Fibroblast of skin of left biceps (primary cell): ENCODE results near the gene TXNDC17.
"Not testable (repeated sequence)": the region's sequence is repeated elsewhere in the genome, so short reads cannot be mapped to it uniquely, and the experiment has no call there.

Experiments used
- DNase-seq, 2 experiments: peaks; one replicate each; pipeline ENCODE4 v3.0.0-alpha.2; 2013; ENCODE audit warnings: low read depth in 2 of 2

Gene TXNDC17

DNA sequence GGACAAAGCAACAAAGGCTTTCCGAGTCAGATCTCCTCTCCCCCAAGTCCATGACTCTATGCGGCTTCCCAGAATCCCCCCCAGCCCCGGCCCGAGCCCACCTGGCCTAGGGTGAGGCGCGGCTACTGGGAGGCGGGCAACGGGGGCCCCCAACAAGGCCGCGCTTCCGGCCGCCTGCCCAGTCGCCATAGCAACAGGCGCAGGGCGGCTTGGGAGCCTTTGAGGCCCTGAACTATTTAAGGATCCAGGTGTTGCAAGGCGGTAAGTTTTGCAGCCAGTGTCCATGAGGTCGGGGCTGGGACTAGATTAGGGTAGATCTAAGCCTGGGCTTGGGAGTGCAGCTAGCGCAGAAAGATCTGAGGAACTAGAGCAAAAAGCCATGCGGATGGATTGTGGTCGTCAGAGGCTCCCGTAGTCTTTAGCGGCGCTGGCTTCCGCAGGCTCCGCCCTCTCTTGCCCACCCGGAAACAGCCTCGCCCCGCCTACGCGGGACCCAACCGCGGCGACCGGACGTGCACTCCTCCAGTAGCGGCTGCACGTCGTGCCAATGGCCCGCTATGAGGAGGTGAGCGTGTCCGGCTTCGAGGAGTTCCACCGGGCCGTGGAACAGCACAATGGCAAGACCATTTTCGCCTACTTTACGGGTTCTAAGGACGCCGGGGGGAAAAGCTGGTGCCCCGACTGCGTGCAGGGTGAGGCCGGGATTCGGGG lies at the start of gene TXNDC17, which contains the start of gene KIAA0753:
Gene TXNDC17, plus strand, starts transcription at position 525 of the 711 bp plus-strand sequence. Its CDS starts 23 bp downstream, at position 548.
Gene KIAA0753, minus strand, starts transcription at position 176 of the 711 bp plus-strand sequence. CDS start 5,608 bp downstream, outside the sequence.
- DNase-seq: peak; percentile 63 to 71

DNA sequence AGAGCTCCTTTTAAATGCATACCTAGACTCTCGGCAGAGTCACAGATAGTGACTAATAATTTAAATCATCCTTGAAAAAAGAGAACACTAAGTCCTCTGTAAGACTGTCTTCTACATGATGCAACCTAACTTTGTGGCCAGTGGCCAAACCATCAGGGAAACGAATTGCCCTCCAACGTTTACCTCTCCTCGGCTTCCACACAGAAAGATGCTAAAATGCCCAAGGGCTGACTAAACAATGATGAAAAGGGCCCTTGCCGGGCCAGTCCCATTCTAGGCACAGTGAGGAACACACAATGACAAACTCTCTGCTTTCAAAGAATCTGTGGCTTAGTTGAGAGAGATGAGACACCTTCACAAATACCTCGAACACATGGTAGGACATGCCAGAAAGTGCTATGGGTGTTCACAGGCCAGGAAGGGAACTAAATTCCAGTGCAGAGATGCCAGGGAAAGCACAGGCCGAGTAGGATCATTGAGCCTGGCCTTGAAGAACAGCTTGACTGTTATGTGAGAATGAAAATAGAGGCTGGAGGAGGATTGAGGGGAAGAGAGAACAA lies 49.2 kb upstream of the TXNDC17 start:
- DNase-seq: peak; percentile 70 to 72

DNA sequence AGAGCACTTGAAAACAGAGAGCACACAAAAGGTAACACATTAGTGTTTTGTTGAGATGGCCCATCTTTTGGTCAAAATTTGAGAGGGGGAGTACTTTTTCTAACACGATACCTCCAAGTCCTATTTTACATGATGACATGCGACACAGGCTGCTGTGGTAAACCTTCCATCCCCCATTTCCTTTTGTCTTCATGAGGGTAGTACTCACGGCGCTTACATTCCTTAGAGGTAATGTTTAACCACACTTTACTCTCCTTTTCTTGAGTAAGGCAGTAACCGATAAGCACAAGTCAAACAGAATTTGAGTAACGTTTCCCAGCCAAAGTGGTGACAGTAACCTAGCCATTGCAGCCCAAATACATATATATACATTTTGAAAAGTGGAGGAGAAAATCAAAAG lies 48.7 kb upstream of the TXNDC17 start:
- DNase-seq: no peak

DNA sequence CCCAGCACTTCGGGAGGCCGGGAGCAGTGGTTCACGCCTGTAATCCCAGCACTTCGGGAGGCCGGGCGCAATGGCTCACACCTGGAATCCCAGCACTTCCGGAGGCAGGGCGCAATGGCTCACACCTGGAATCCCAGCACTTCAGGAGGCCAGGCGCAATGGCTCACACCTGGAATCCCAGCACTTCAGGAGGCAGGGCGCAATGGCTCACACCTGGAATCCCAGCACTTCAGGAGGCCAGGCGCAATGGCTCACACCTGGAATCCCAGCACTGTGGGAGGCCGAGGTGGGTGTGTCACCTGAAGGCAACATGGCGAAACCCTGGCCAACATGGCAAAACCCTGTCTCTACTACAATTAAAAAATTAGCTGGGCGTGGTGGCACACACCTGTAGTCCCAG lies 47.5 kb upstream of the TXNDC17 start:
- not testable (repeated sequence) for DNase-seq

DNA sequence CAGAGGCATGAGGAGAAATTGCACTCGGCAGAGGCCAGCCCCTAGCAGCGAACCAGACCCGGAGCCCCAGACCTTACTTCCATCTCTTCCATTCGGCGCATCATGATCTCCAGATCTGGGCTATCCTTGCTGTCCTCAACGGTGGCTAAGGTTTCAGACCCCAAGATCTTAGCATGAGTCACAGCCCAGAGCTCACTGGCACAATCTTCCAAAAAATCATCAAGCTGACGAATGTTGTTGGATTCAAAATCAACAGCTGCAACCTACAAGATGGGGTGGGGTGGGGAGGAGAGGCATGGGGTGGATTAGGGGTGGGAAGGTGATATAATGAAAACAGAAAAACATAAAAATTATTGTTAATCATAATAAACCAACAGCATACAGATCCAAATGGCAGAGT lies 44.8 kb upstream of the TXNDC17 start:
- no peak for DNase-seq

DNA sequence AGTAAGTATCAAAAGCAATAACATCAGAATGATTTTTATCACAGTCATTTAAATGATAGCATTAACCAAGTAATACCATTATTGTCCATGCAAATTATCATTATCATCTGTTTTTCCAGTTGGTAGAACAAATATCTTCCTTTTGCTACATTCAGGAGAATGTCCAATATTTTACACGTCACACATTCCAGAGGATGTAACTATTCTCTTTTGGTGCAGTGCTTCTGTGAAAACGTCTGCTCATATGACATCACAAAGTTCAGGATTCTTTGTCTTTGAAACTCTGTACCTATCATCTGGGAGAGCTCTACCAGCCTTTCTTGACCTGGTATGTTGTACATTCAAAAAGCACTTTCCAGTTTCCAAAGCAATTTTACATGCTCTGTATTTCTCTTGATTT lies 44.3 kb upstream of the TXNDC17 start:
- DNase-seq: no peak

DNA sequence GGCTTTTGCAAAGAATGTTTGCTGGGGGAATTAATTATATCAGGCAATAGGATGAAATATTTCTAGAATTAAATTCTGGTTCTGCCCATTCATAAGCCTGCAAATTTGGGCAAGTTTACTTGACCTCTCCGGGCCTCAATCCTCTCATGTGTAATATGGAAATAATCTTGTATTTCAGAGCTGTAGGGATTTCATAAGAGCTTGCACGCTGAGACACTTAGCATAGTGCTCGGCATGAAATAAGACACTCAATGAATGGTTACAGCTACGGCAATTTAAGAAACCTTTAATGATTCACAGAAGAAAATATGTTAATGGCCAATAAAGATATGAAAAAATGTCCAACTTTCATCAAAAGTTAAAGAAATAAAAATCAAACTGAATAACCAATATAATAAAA lies 43.9 kb upstream of the TXNDC17 start:
- no peak for DNase-seq

DNA sequence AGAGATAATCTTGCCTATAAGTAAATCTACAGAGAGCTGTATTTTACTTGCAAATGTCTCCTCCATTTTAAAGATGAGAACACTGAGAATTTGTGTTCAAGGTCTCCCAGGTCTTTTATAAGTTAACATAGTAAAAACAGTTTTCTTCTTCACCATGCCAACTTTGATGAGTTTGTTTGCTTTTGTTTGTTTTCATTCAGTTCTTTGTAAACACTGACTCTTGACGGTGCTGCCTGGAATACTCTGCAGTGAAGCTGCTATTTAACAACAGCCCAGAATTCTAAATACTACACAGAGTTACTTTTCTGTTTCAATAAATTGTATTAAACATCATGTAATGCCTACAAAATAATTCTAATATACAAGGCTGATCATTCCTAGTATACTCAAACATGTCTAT lies 43.1 kb upstream of the TXNDC17 start:
- DNase-seq: no peak

DNA sequence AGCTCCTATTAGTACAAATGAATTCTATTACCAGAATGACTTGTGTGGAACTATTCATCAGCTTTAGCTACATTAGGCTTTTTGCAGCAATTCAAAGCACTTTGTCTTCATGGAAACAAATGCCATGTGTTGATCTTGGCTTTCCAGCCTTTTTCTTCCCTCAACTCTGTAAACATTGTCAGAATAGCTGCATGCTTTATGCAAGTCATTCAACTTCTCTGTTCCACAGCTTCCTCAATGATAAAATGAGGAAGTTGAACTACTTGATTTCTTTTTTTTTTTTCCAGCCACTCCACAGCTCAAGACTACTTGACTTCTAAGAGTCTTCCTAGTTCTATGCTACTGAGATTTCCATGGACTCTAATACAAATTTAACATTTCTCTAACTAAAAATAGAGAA lies 41.5 kb upstream of the TXNDC17 start:
- DNase-seq: no peak

DNA sequence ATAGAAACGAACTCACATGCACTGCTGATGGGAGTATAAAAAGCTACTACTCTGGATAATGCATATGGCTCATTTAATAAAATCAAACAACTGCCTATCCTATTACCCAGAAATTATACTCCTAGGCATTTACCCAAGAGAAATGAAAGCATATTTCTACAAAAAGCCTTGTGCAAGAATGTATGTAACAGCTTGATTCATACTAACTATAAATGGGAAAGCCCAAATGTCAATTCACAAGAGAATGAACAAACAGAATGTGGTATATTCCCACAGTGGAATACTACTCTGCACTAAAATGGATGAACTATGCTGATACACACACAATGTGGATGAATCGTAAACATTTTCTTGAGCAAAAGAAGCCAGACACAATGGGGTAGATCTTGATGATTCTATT lies 38.7 kb upstream of the TXNDC17 start:
- DNase-seq: no peak

DNA sequence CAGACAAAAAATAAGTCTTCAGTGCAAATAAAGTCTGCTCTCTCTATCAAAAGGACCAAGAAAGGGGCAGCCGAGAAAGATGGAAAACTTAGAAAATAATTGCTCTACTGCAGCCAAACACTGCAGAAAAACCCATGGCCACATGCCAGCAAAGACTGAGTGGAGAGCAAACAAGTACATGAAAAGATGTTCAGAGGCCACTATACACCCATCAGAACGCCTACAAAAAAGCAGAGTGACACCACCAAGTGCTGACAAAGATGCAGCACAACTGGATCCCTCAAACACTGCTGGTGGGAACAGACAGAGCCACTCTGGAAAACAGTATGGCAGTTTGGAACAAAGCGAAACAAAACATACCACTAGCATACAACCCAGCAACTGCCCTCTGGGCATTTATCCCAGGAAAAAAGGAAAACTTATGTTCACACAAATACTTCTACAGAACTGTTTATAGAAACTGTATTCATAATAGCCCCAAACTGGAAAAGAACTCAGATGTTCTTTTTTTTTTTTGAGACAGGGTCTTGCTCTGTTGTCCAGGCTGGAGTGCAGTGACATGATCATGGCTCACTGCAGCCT lies 37.0 kb upstream of the TXNDC17 start:
- DNase-seq: no peak

DNA sequence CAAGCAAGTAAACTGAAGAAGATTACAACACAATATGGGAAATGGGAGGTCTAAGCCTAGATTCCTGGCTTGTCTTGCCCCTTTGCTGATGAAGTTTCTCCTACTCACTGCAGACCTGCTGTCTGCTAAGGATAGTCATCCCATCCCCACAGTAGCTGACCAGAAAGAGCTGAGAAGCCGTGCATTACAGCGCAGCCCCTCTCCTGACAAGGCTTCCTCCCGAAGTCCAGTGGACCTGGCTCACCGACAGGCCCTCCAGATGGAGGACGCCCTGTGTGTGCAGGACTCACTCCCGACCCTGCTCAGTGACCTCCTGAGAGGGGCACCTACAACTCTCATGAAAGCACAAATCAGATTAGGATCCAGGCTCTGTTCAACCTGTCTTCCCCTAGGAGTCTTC lies 35.7 kb upstream of the TXNDC17 start:
- no peak for DNase-seq

DNA sequence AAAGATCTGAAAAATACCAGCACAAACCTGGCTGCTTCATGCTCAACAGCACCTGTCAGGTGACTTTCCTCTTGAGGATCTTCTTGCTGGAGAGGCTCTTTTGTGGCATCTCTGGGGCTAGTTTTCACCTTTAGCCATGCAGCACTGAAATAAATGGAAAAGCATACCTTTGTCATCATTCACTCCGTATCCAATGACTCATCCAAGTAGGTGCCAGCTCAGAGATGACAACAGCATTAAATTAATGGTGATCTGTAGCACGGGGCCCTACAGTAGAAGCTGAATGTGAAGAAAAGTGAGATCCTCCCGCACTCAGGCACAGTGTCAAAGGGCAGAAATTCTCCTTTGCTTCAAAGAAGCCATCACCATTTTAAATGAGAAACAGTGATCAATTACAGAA lies 32.5 kb upstream of the TXNDC17 start:
- no peak for DNase-seq

DNA sequence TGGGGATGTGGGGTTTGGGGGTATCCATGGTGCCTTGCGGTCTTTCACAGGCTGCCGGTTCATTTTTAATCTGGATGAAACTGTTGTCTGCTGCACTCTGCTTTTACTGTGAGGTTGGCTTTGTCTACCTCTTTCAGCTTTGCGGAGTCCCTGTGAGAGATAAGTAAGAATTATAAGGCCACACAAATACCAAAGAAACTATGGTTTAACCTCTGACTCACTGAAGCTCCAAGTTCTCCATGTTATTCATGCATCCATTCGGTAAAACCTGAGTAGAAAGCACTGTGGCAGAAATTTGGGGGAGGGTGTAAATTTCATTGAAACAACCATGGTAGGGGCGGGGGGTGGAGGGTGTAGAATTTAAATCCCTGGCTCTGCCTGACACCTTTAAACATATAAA lies 30.8 kb upstream of the TXNDC17 start:
- DNase-seq: no peak

DNA sequence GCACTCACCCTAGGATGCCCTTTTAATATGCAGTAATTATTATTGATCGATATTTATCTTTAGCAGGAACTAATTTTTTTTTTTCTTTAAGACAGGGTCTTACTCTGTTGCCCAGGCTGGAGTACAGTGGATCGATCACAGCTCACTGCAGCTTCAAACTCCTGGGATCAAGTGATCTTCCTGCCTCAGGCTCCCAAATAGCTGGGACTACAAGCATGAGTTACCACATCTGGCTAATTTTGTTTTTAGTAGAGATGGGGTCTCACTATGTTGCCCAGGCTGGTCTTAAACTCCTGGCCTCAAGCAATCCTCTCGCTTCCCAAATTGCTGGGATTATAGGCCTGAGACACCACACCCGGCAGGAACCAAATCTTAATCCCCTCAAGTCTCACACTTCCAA lies 29.6 kb upstream of the TXNDC17 start:
- no peak for DNase-seq

DNA sequence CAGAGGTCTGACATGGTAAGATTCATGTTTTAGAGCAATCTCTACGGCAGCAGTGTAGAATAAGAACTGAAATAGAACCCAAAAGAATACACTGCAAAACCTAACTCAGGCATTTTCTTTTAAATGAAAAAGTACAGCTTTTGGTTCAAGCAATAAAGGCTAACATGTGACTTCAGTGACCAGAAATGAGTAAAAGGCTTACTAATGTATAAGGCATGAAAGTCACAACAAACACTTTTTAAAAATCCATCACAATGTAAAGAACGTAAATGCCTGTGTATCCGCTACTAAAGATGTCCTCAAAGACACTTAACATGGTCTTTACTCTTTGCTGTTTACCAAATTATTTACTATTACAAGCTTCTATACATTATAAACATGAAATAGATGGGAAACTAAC lies 16.9 kb upstream of the TXNDC17 start:
- no peak for DNase-seq

DNA sequence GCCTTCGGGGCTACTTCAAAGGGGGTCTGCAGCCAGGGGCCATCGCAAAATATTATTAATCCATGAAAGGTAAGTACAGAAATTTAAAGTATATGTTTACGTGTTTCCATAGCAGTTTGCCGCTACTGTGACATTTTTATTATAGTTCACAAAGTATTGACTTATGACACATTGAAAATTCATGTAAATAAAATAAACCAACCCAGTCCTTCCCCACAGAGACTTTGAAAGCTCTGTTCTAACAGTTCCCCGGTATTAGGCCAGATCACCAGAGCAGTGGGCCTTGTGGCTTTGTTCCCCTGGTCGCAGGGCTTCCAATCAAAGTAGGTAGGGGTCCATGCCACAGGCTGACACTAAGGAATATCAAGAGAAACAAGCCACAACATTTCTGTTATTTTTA lies 14.2 kb upstream of the TXNDC17 start:
- DNase-seq: no peak

DNA sequence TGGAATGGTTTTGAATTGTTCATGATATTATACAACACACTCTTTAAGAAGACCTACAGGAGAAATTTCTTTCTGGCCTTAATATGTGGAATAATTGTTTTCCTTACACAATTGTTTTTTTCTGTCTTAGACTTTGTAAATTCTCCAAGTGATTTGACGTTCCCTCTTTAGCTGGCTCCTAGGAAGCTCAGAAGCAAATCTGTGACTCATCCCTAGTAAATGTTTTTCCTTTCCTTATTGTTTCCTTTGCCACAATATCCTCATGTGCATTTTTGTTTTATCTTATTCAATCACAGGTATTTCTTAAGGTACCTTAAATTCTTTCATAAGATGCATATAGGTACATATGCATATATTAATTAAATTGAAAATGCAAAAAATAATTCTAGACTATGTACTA lies 13.8 kb upstream of the TXNDC17 start:
- no peak for DNase-seq

DNA sequence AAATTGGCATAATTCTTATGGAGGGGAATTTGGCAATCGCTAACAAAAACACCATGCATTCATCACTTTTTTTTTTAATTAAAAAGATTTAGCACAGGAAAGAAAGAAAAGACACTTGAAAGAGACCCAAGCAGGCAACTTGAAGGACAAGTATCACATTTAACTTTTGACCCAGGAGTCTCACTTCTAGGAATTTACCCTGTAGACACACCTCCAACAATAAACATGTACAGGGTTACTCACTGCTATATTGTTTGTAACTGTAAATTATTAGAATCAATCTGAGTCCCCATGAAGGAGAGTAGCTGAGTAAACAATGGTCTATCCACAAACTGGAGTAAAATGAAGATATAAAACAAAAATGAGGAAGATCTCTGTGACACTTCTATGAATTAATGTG lies 10.5 kb upstream of the TXNDC17 start:
- no peak for DNase-seq

DNA sequence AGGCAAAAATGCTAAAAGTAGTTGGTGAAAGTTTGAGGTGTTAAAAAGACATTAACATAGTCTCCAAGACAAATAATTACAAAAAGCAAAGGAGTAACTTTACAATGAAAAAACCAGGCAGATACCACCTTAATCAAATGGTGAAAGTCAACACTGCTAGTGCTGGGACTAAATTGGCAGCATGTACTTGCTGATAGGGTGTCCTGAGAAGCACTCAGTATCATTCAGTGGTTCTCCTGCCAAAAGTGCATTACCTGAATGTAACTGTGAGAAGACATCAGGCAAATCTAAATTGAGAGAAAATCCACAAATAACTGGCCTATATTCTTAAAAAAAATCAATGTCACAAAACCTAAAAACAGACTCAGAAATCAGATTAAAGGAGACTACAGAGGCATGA lies 8.3 kb upstream of the TXNDC17 start:
- DNase-seq: no peak

DNA sequence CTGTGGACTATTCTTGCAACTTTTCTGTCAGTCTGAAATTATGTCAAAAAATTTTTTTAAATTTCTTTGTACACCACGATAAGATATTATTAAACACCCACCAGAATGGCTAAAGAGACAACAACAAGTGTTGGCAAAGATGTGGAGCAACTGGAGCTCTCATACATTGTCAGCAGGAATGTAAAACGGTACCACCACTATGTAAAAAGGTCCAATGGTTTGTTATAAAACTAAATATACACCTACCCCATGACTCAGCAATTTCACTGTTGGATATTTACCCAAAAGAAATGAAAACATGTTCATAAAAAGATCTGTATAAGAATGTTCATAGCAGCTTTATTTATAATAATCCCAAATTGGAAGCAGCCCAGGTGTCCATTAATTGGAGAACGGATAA lies 7.6 kb upstream of the TXNDC17 start:
- DNase-seq: no peak

DNA sequence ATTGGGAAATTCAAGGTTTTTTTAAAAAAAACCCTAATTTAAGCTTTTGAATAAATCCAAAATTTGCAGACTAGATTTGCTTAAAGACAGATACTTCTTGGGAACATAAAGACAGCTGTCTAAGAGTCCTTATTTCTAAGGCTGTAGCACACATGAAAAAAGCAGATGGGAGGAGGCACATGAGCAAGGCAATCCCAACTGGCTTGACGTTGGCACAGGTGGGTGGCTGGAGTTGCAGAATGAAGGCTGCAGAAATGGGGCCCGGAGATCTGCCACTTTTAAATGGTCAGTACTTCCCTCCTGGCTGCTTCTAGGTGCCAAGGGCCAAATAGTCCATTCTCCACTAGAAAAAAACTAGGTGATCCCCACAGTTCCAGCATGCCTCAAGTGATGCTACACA lies 4.8 kb upstream of the TXNDC17 start:
- no peak for DNase-seq
